Uterus (tissue), 2 donors: ENCODE results near the gene PTPRD.

ENCODE experiments used
- CTCF ChIP-seq, 4 experiments: fragments of 200-600 bp in 2 of 4; fragments of 450-650 bp in 2 of 4; sonication (generic) in 2 of 4; IDR thresholded peaks; one replicate each; pipeline ENCODE4 v1.5.1; 2016 to 2019; ENCODE audit warnings: antibody characterized with exemption in 4 of 4, mild to moderate bottlenecking in 2 of 4, moderate library complexity in 1 of 4
- POLR2A ChIP-seq, 2 donors: fragments of 450-650 bp; IDR thresholded peaks; one replicate each; pipeline ENCODE4 v1.6.1; 2016; ENCODE audit warnings: antibody characterized with exemption in 2 of 2, mild to moderate bottlenecking in 1 of 2, moderate library complexity in 1 of 2

GRCh38 chr9:9729082-9729481 lies 883.7 kb downstream of the PTPRD start:
- TF ChIP-seq CTCF (IDR thresholded peaks at IDR 0.05) (no peak), POLR2A (IDR thresholded peaks at IDR 0.05) (no peak)
